ENCODE results near the gene NAGPA. TPM values are rescaled to one million over a fixed set of nuclear protein-coding genes. Genes with fewer than 3 reads are reported as not detected.

NAGPA gene
- total RNA-seq, 1 donor from 2014 or later: 3.3 TPM

DNA sequence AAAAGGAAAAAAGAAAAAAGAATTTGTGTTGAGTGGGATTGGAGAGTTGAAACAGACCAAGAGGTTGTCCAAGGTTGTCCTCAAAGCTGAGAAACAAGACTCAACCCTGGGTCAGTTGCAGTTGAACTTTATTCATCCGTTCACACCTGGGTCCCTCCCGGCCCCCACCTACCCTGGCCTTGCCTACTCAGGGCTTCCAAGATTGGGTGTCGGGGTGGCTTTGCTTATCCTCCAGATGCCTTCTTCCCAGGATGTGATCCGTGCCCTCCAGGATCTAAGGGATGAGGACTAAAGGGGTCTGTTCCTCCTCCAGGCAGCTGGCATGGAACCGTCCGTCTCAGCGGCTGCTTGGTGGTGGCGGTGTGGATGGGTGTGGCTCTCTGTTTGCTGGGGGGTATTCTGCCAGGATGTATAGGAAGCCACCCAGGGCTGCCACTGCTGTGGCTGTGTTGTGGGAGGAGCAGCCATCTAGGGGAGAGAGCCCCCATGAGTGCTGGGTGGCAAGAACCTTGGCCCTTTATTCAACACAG, 10.3 kb upstream of the NAGPA start:
- Histone ChIP-seq H2AFZ (replicated peaks) (no peak overlapping the region), H3K4me1 (no peaks in the 10 kb centered on the region), H3K4me2 (no peak overlapping the region), H3K27ac (no peak overlapping the region), H3K36me3 (no peaks in the 10 kb centered on the region), H4K20me1 (ENCODE audit: low read depth) (no peaks in the 10 kb centered on the region), H3K4me3 (no peak overlapping the region), H3K27me3 (no peaks in the 10 kb centered on the region), H3K9me3 (ENCODE audit: low read depth) (no peaks in the 10 kb centered on the region), H3K79me2 (ENCODE audit: low read depth) (no peaks in the 10 kb centered on the region), H3F3A (ENCODE audit: low read depth) (no peaks in the 10 kb centered on the region), H3K9ac (no peak overlapping the region)
- Mint-ChIP-seq H3K4me1 (no peaks in the 10 kb centered on the region), H3K27me3 (ENCODE audit: insufficient read depth, low read depth) (peaks cover 5% of the 10 kb centered on the region), H3K4me3 (no peak overlapping the region), H3K9me3 (no peaks in the 10 kb centered on the region), H3K27ac (no peak overlapping the region), H3K36me3 (no peaks in the 10 kb centered on the region)
- no peak for DNase-seq (ENCODE audit: low spot score)
- TF ChIP-seq EZH2 (IDR thresholded peaks at IDR 0.05) (no peak), EZH2phosphoT487 (IDR thresholded peaks at IDR 0.05) (no peak)
- TF ChIP-seq, protein P1, sequence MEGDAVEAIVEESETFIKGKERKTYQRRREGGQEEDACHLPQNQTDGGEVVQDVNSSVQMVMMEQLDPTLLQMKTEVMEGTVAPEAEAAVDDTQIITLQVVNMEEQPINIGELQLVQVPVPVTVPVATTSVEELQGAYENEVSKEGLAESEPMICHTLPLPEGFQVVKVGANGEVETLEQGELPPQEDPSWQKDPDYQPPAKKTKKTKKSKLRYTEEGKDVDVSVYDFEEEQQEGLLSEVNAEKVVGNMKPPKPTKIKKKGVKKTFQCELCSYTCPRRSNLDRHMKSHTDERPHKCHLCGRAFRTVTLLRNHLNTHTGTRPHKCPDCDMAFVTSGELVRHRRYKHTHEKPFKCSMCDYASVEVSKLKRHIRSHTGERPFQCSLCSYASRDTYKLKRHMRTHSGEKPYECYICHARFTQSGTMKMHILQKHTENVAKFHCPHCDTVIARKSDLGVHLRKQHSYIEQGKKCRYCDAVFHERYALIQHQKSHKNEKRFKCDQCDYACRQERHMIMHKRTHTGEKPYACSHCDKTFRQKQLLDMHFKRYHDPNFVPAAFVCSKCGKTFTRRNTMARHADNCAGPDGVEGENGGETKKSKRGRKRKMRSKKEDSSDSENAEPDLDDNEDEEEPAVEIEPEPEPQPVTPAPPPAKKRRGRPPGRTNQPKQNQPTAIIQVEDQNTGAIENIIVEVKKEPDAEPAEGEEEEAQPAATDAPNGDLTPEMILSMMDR (IDR thresholded peaks at IDR 0.05): no peak

DNA sequence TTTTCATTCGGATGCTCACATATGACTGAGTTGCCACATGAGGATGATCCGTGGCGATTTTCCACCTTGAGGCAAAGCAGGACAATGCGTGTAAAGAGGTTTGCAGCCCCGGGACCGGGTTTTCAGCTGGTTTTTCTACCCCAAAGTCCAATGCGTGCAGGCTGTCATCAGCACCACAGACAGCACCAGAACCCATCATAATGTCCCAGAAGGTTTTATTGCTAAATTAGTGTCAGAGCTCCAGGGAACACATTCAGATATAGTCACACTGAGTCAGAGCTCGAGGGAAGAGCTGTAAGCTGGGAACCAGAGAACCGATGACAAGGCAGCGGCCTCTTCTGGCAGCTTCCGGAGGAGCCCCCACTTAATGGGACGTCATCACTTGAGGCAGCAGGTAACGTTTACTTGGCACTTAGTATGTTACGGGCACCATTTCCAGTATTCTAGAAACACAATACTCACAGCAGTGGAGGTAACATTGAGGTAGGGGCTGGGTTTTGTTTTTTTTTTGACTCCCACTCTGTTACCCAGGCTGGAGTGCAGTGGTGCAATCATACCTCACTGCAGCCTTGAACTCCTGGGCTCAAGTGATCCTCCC, 8.9 kb upstream of the NAGPA start:
- H3K4me2 ChIP-seq: no peak overlapping the region
- H3K79me2 ChIP-seq (ENCODE audit: low read depth): no peaks in the 10 kb centered on the region
- Mint-ChIP-seq H3K4me1 (no peaks in the 10 kb centered on the region), H3K27ac (no peak overlapping the region), H3K36me3 (no peaks in the 10 kb centered on the region), H3K27me3 (ENCODE audit: insufficient read depth, low read depth) (peaks cover 5% of the 10 kb centered on the region), H3K9me3 (no peaks in the 10 kb centered on the region), H3K4me3 (no peak overlapping the region)
- peak overlapping the region; percentile 51 for H2AFZ ChIP-seq (replicated peaks)
- peak; percentile 49 for DNase-seq (ENCODE audit: low spot score)
- H4K20me1 ChIP-seq (ENCODE audit: low read depth): no peaks in the 10 kb centered on the region
- H3K27me3 ChIP-seq: no peaks in the 10 kb centered on the region
- no peaks in the 10 kb centered on the region for H3K9me3 ChIP-seq (ENCODE audit: low read depth)
- no peaks in the 10 kb centered on the region for H3K4me1 ChIP-seq
- H3K4me3 ChIP-seq: no peak overlapping the region
- no peak for TF ChIP-seq EZH2 (IDR thresholded peaks at IDR 0.05)
- TF ChIP-seq, protein P1 (IDR thresholded peaks at IDR 0.05): peak; percentile 53
- no peak for TF ChIP-seq EZH2phosphoT487 (IDR thresholded peaks at IDR 0.05)
- no peaks in the 10 kb centered on the region for H3F3A ChIP-seq (ENCODE audit: low read depth)
- H3K9ac ChIP-seq: no peak overlapping the region
- no peak overlapping the region for H3K27ac ChIP-seq
- no peaks in the 10 kb centered on the region for H3K36me3 ChIP-seq

DNA sequence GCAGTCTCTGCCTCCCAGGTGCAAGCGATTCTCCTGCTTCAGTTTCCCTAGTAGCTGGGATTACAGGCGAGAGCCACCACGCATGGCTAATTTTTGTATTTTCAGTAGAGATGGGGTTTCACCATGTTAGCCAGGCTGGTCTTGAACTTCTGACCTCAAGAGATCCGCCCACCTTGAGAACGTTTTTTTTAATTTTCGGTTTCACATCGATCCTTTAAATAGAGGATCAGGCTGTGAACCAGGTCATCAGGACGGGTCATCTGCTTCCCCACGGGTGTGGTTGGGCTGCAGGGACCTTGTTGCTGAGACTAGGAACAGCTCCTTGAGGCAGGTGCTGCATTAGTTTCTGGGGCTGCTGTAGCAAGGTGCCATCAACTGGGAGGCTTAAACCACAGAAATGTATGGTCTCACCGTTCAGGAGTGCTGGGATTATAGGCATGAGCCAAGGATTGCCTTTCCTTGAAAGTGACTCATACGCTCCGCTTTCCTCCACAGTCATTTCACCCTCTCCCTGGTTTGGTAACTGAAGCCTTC, 7.9 kb upstream of the NAGPA start:
- H3K27me3 ChIP-seq: no peaks in the 10 kb centered on the region
- H3K27ac ChIP-seq: no peak overlapping the region
- no peaks in the 10 kb centered on the region for H3K36me3 ChIP-seq
- no peak overlapping the region for H3K9ac ChIP-seq
- H2AFZ ChIP-seq (replicated peaks): no peak overlapping the region
- H3K9me3 ChIP-seq (ENCODE audit: low read depth): no peaks in the 10 kb centered on the region
- Mint-ChIP-seq H3K9me3 (no peaks in the 10 kb centered on the region), H3K27ac (no peak overlapping the region), H3K36me3 (no peaks in the 10 kb centered on the region), H3K4me1 (no peaks in the 10 kb centered on the region), H3K4me3 (no peak overlapping the region), H3K27me3 (ENCODE audit: insufficient read depth, low read depth) (peaks cover 5% of the 10 kb centered on the region)
- no peaks in the 10 kb centered on the region for H3K79me2 ChIP-seq (ENCODE audit: low read depth)
- H3K4me2 ChIP-seq: no peak overlapping the region
- H3F3A ChIP-seq (ENCODE audit: low read depth): peaks cover 1% of the 10 kb centered on the region
- H4K20me1 ChIP-seq (ENCODE audit: low read depth): no peaks in the 10 kb centered on the region
- no peak for TF ChIP-seq EZH2phosphoT487 (IDR thresholded peaks at IDR 0.05)
- no peak for TF ChIP-seq EZH2 (IDR thresholded peaks at IDR 0.05)
- TF ChIP-seq, protein P1 (IDR thresholded peaks at IDR 0.05): no peak
- H3K4me3 ChIP-seq: no peak overlapping the region
- no peaks in the 10 kb centered on the region for H3K4me1 ChIP-seq
- no peak for DNase-seq (ENCODE audit: low spot score)

All from neural progenitor cell (in vitro differentiated cells).